GM12878 (cell line): ENCODE results near the gene TFR2. TPM values are rescaled to one million over a fixed set of nuclear protein-coding genes. Genes with fewer than 3 reads are reported as not detected.

Source experiments
- CEBPB ChIP-seq, 2 experiments: fragments of 150-350 bp in 1 of 2; IDR thresholded peaks; 2 replicates each; pipeline ENCODE4 v1.6.1; 2012 to 2014; ENCODE audit warnings: low read depth in 2 of 2, low read length in 2 of 2, borderline replicate concordance in 1 of 2, inconsistent platforms in 1 of 2
- CEBPZ ChIP-seq: fragments of 150-350 bp; IDR thresholded peaks from 2 replicates; pipeline ENCODE4 v1.6.1; 2016; ENCODE audit warnings: low read depth, low read length
- CHD1 ChIP-seq: IDR thresholded peaks from 2 replicates; pipeline ENCODE4 v1.6.1; 2012; ENCODE audit warnings: low read depth, low read length, improper control_type of control experiment
- CUX1 ChIP-seq: IDR thresholded peaks from 2 replicates; pipeline ENCODE4 v1.6.1; 2012; ENCODE audit warnings: improper control_type of control experiment, low read depth, low read length; ENCODE audit not compliant: insufficient replicate concordance
- EP300 ChIP-seq, 2 experiments: fragments of 150-350 bp in 1 of 2; IDR thresholded peaks; 2 replicates each; pipeline ENCODE4 v1.6.1; 2011 to 2012; ENCODE audit warnings: low read depth in 2 of 2, low read length in 2 of 2, borderline replicate concordance in 1 of 2, improper control_type of control experiment in 1 of 2, inconsistent platforms in 1 of 2; ENCODE audit not compliant: control insufficient read depth in 1 of 2
- FOXK2 ChIP-seq: fragments of 450-650 bp; IDR thresholded peaks from 2 replicates; pipeline ENCODE4 v1.6.1; 2017; ENCODE audit warnings: mild to moderate bottlenecking, moderate library complexity
- GABPA ChIP-seq: IDR thresholded peaks from 2 replicates; pipeline ENCODE4 v1.6.1; 2014; ENCODE audit warnings: antibody characterized with exemption, low read depth, mild to moderate bottlenecking, inconsistent platforms
- HDGF ChIP-seq: fragments of 450-650 bp; IDR thresholded peaks from 2 replicates; pipeline ENCODE4 v1.6.1; 2016; ENCODE audit warnings: antibody characterized with exemption
- IKZF1 ChIP-seq: fragments of 450-650 bp; conservative IDR thresholded peaks from 2 replicates; pipeline ENCODE4 v1.6.1; 2017; ENCODE audit warnings: antibody characterized with exemption, mild to moderate bottlenecking
- LARP7 ChIP-seq: fragments of 450-650 bp; IDR thresholded peaks from 2 replicates; pipeline ENCODE4 v1.6.1; 2017; ENCODE audit warnings: mild to moderate bottlenecking
- MTA3 ChIP-seq: IDR thresholded peaks from 2 replicates; pipeline ENCODE4 v1.6.1; 2012; ENCODE audit warnings: low read length, inconsistent platforms, borderline replicate concordance
- NRF1 ChIP-seq: conservative IDR thresholded peaks from 2 replicates; pipeline ENCODE4 v1.6.1; 2011; ENCODE audit warnings: mild to moderate bottlenecking, low read depth, low read length, improper control_type of control experiment
- PKNOX1 ChIP-seq: fragments of 450-650 bp; IDR thresholded peaks from 2 replicates; pipeline ENCODE4 v1.6.1; 2016; ENCODE audit warnings: mild to moderate bottlenecking
- SP1 ChIP-seq: IDR thresholded peaks from one replicate; pipeline ENCODE4 v1.6.1; 2011; ENCODE audit warnings: low read depth, low read length
- SREBF1 ChIP-seq: IDR thresholded peaks from 2 replicates; pipeline ENCODE4 v1.6.1; 2012; ENCODE audit warnings: mild to moderate bottlenecking, low read length
- SRF ChIP-seq, 2 experiments: IDR thresholded peaks; 2 replicates each; pipeline ENCODE4 v1.6.1; 2011; ENCODE audit warnings: low read depth in 2 of 2, low read length in 2 of 2, mild to moderate bottlenecking in 1 of 2, moderate library complexity in 1 of 2
- ZBTB33 ChIP-seq: fragments of 450-650 bp; IDR thresholded peaks from 2 replicates; pipeline ENCODE4 v1.6.1; 2017; ENCODE audit warnings: mild to moderate bottlenecking
- ZNF384 ChIP-seq: IDR thresholded peaks from 2 replicates; pipeline ENCODE4 v1.6.1; 2012; ENCODE audit warnings: low read depth, mild to moderate bottlenecking, low read length, improper control_type of control experiment, borderline replicate concordance
- polyA plus RNA-seq, 11 experiments: library from polyadenylated mRNA; depleted of rRNA in 4 of 11; unstranded in 6 of 11; stranded (reverse) in 5 of 11; fragments of >200 nt; fragmentation: Nextera tagmentation in 4 of 11; fragmentation: Illumina TruSeq in 1 of 11; extraction: Ambion mirVana in 4 of 11; extraction: Trizol in 1 of 11; gene quantifications; 1 replicate in 1 of 11; 2 replicates in 10 of 11; pipeline versions ENCODE4 v1.2.1 to v1.2.3, GENCODE V29; 2011 to 2016; ENCODE audit warnings: inconsistent platforms in 2 of 11, missing spikeins in 2 of 11, low read depth in 1 of 11
- total RNA-seq, 4 experiments: library from RNA; depleted of rRNA in 3 of 4; stranded (reverse); fragments of >200 nt in 3 of 4; fragmentation: Illumina TruSeq in 1 of 4; extraction: Trizol in 1 of 4; gene quantifications; 2 replicates each; pipeline versions ENCODE4 v1.2.1 to v1.2.3, GENCODE V29; 2013 to 2021

The TFR2 gene
- total and polyA plus RNA-seq, 10 of the 15 experiments (the other 5 are each of a cell fraction or from before 2014, with no cell fraction given): 0.30 to 7.2 (median 1.8) TPM

GRCh38 chr7:100586266-100587025 is 54.9 kb downstream of the TFR2 start, which contains the start of gene FBXO24 (continued):
- TF ChIP-seq ZBTB33 (peak; percentile 23; the same call in 1 of the 2 replicates), MTA3 (no peak), CUX1 (no peak), SP1 (peak; percentile 97), IKZF1 (peak; percentile 21), EP300 (IDR thresholded peaks at IDR 0.05; ENCODE audit: borderline replicate concordance in 1 of 2, control insufficient read depth in 1 of 2, low read depth in 2 of 2, low read length in 2 of 2) (0 out of 4 replicates have a peak, but pooled peaks of 1 of the 2 experiments have one; percentile 3), HDGF (peak; percentile 98), CEBPZ (peak; percentile 99), PKNOX1 (peak; percentile 100), GABPA (0 out of 2 replicates have a peak, but pooled peaks have one; percentile 44), CEBPB (IDR thresholded peaks at IDR 0.05; ENCODE audit: borderline replicate concordance in 1 of 2, low read depth in 2 of 2, low read length in 2 of 2) (no peak), SRF (IDR thresholded peaks at IDR 0.05; ENCODE audit: low read depth in 2 of 2, low read length in 2 of 2) (no peak), NRF1 (no peak; the same call in 1 of the 2 replicates), SREBF1 (peak; percentile 68), LARP7 (no peak), ZNF384 (no peak), CHD1 (0 out of 2 replicates have a peak, but pooled peaks have one; percentile 19), FOXK2 (peak; percentile 86)
